IMR-90 (cell line): ENCODE data around the gene CAMK2N1. TPM values are rescaled to one million over a fixed set of nuclear protein-coding genes. Genes with fewer than 3 reads are reported as not detected.
A peak's percentile ranks its signal among the peaks of the same experiment; 100 is the strongest.

Experiments used
- ATAC-seq: fragments of 200-7000 bp; cut with Tn5 transposase; 2 replicates; pipeline ENCODE4 v1.9.1; 2020; ENCODE audit warnings: low read depth, mild to moderate bottlenecking, moderate library complexity
- BruUV-seq: library from RNA; stranded (reverse); fragments of 400-500 nt; replicated peaks from 2 replicates; lab custom pipeline; 2021; lab: Mats Ljungman, UMichigan
- CTCF ChIA-PET: fragments of 300-600 bp; formaldehyde crosslinking; extraction: SDS; loops from one replicate; lab custom pipeline; 2021; ENCODE audit warnings: antibody characterized with exemption; lab: Yijun Ruan, JAX
- POLR2A ChIA-PET: fragments of 300-600 bp; sonication (Branson Sonifier 250); formaldehyde crosslinking; loops from one replicate; lab custom pipeline; 2022; ENCODE audit warnings: antibody characterized with exemption; ENCODE audit not compliant: unreplicated experiment; lab: Charles Lee
- DNase-seq: peaks from one replicate; pipeline ENCODE4 v3.0.0; 2013
- H2AFZ ChIP-seq: replicated peaks from 2 replicates; pipeline ENCODE3; 2013; ENCODE audit warnings: low read length, mild to moderate bottlenecking; ENCODE audit not compliant: poor library complexity
- H2AK5ac ChIP-seq: 2 replicates; pipeline ENCODE4 v1.6.1; 2013; ENCODE audit warnings: low read depth, low read length, inconsistent platforms
- H2AK9ac ChIP-seq: replicated peaks from 2 replicates; pipeline ENCODE3; 2013; ENCODE audit warnings: mild to moderate bottlenecking, low read depth, low read length, moderate library complexity; ENCODE audit not compliant: poor library complexity
- H2BK120ac ChIP-seq: 2 replicates; pipeline ENCODE4 v1.6.1; 2013; ENCODE audit warnings: low read depth, low read length, inconsistent platforms
- H2BK15ac ChIP-seq: 3 replicates; pipeline ENCODE4 v1.6.1; 2013; ENCODE audit warnings: low read depth, low read length, inconsistent platforms
- H2BK20ac ChIP-seq: 2 replicates; pipeline ENCODE4 v1.6.1; 2013; ENCODE audit warnings: low read depth, mild to moderate bottlenecking, inconsistent platforms, low read length, moderate library complexity
- H2BK5ac ChIP-seq: 2 replicates; pipeline ENCODE4 v1.6.1; 2013; ENCODE audit warnings: mild to moderate bottlenecking, low read depth, low read length, inconsistent platforms; ENCODE audit not compliant: poor library complexity, severe bottlenecking
- H3K14ac ChIP-seq: replicated peaks from 2 replicates; pipeline ENCODE4 v1.6.1; 2013; ENCODE audit warnings: low read depth, low read length, inconsistent platforms
- H3K18ac ChIP-seq: 2 replicates; pipeline ENCODE4 v1.6.1; 2013; ENCODE audit warnings: low read depth, low read length, control low read depth
- H3K23ac ChIP-seq: 2 replicates; pipeline ENCODE4 v1.6.1; 2013; ENCODE audit warnings: low read depth, low read length, inconsistent platforms
- H3K27ac ChIP-seq: 2 replicates; pipeline ENCODE4 v1.5.1; 2013; ENCODE audit warnings: mild to moderate bottlenecking, control low read depth, low read length; ENCODE audit not compliant: insufficient read depth
- H3K27me3 ChIP-seq: 2 replicates; pipeline ENCODE4 v1.6.1; 2013; ENCODE audit warnings: low read length; ENCODE audit not compliant: control insufficient read depth, insufficient read depth
- H3K36me3 ChIP-seq: 2 replicates; pipeline ENCODE4 v1.6.1; 2013; ENCODE audit warnings: low read length, mixed read lengths; ENCODE audit not compliant: control insufficient read depth, insufficient read depth
- H3K4ac ChIP-seq: 2 replicates; pipeline ENCODE4 v1.6.1; 2013; ENCODE audit warnings: low read depth, low read length, inconsistent platforms
- H3K4me1 ChIP-seq: 2 replicates; pipeline ENCODE4 v1.6.1; 2013; ENCODE audit warnings: low read length, mixed read lengths; ENCODE audit not compliant: control insufficient read depth, insufficient read depth
- H3K4me2 ChIP-seq: 2 replicates; pipeline ENCODE4 v1.6.1; 2013; ENCODE audit warnings: low read depth, mild to moderate bottlenecking, control low read depth, low read length, moderate library complexity
- H3K4me3 ChIP-seq: 2 replicates; pipeline ENCODE4 v1.5.1; 2013; ENCODE audit warnings: low read depth, mild to moderate bottlenecking, control low read depth, low read length, moderate library complexity; ENCODE audit not compliant: insufficient read depth
- H3K56ac ChIP-seq: 2 replicates; pipeline ENCODE4 v1.6.1; 2013; ENCODE audit warnings: low read length, inconsistent platforms; ENCODE audit not compliant: insufficient read depth; ENCODE audit errors: extremely low read depth
- H3K79me1 ChIP-seq, 2 experiments: 2 replicates each; pipeline ENCODE4 v1.6.1; 2013; ENCODE audit warnings: low read length in 2 of 2, inconsistent platforms in 1 of 2, low read depth in 1 of 2
- H3K9ac ChIP-seq: 2 replicates; pipeline ENCODE4 v1.6.1; 2013; ENCODE audit warnings: low read depth, low read length, control low read depth
- H3K9me1 ChIP-seq: 2 replicates; pipeline ENCODE4 v1.6.1; 2013; ENCODE audit warnings: low read length, inconsistent platforms; ENCODE audit not compliant: insufficient read depth
- H3K9me3 ChIP-seq: 2 replicates; pipeline ENCODE4 v1.6.1; 2013; ENCODE audit warnings: low read length; ENCODE audit not compliant: control insufficient read depth, insufficient read depth
- H4K20me1 ChIP-seq: 2 replicates; pipeline ENCODE4 v1.6.1; 2013; ENCODE audit warnings: low read length, inconsistent platforms; ENCODE audit not compliant: insufficient read depth
- H4K5ac ChIP-seq: 2 replicates; pipeline ENCODE4 v1.6.1; 2013; ENCODE audit warnings: mild to moderate bottlenecking, low read depth, low read length, control low read depth
- H4K8ac ChIP-seq, 2 experiments: 2 replicates each; pipeline ENCODE4 v1.6.1; 2013; ENCODE audit warnings: low read depth in 2 of 2, low read length in 2 of 2, control low read depth in 1 of 2, inconsistent platforms in 1 of 2
- H4K91ac ChIP-seq: 2 replicates; pipeline ENCODE4 v1.6.1; 2013; ENCODE audit warnings: low read depth, low read length, inconsistent platforms; ENCODE audit not compliant: insufficient read depth
- MAZ ChIP-seq: IDR thresholded peaks from 2 replicates; pipeline ENCODE4 v1.6.1; 2012; ENCODE audit warnings: low read depth, mild to moderate bottlenecking, low read length, improper control_type of control experiment, moderate library complexity, borderline replicate concordance
- MXI1 ChIP-seq: IDR thresholded peaks from 2 replicates; pipeline ENCODE4 v1.6.1; 2012; ENCODE audit warnings: low read depth, mild to moderate bottlenecking, low read length, moderate library complexity, borderline replicate concordance
- POLR2A ChIP-seq: IDR thresholded peaks from 2 replicates; pipeline ENCODE4 v1.6.1; 2012; ENCODE audit warnings: mild to moderate bottlenecking, low read depth, low read length
- RAD21 ChIP-seq: IDR thresholded peaks from 2 replicates; pipeline ENCODE4 v1.6.1; 2012; ENCODE audit warnings: low read length, improper control_type of control experiment
- WGBS, 2 experiments: methylation state at CpG; one replicate each; pipeline versions ENCODE4 v1.1.5 to v1.1.7; 2013; ENCODE audit warnings: missing lambda C conversion rate in 2 of 2; ENCODE audit not compliant: insufficient read length in 1 of 2; ENCODE audit errors: extremely low coverage in 2 of 2; 5-methylcytosine and 5-hydroxymethylcytosine counted together
- dilution Hi-C: fragments of 300-500 bp; cut with HindIII; formaldehyde crosslinking; loops from one replicate; pipeline ENCODE4 v1.14.3; 2018; ENCODE audit warnings: low sequenced_read_pairs; ENCODE audit not compliant: unreplicated experiment
- in situ Hi-C: fragments of 300-500 bp; cut with MboI; formaldehyde crosslinking; loops from 3 replicates; pipeline ENCODE4 v1.14.3; 2019; ENCODE audit warnings: low sequenced_read_pairs, inconsistent platforms, mixed read lengths
- intact Hi-C: fragments of 100-400 bp; cut with micrococcal nuclease; formaldehyde crosslinking; loops from 2 replicates; pipeline ENCODE4 v1.10.0; 2022
- polyA plus RNA-seq, 3 experiments: library from polyadenylated mRNA; depleted of rRNA; stranded (reverse); fragments of >200 nt; gene quantifications; 2 replicates each; pipeline ENCODE4 v1.2.3, GENCODE V29; 2012; ENCODE audit warnings: low replicate concordance in 1 of 3
- total RNA-seq: library from RNA; depleted of rRNA; stranded (reverse); fragments of >200 nt; gene quantifications from 2 replicates; pipeline ENCODE4 v1.2.3, GENCODE V29; 2012
- TF ChIP-seq, protein P1 (sequence below): fragments of 150-350 bp; IDR thresholded peaks from 2 replicates; pipeline ENCODE4 v1.6.1; 2017; ENCODE audit warnings: mild to moderate bottlenecking, antibody characterized with exemption, low read length, low read depth
- TF ChIP-seq, protein P2 (sequence below): fragments of 150-350 bp; IDR thresholded peaks from 2 replicates; pipeline ENCODE4 v1.6.1; 2016; ENCODE audit warnings: low read depth, mild to moderate bottlenecking, low read length, moderate library complexity, borderline replicate concordance

The CAMK2N1 gene
- total and polyA plus RNA-seq, 2 of the 4 experiments (the other 2 are of a cell fraction) = 10.2 to 44.4 TPM

DNA sequence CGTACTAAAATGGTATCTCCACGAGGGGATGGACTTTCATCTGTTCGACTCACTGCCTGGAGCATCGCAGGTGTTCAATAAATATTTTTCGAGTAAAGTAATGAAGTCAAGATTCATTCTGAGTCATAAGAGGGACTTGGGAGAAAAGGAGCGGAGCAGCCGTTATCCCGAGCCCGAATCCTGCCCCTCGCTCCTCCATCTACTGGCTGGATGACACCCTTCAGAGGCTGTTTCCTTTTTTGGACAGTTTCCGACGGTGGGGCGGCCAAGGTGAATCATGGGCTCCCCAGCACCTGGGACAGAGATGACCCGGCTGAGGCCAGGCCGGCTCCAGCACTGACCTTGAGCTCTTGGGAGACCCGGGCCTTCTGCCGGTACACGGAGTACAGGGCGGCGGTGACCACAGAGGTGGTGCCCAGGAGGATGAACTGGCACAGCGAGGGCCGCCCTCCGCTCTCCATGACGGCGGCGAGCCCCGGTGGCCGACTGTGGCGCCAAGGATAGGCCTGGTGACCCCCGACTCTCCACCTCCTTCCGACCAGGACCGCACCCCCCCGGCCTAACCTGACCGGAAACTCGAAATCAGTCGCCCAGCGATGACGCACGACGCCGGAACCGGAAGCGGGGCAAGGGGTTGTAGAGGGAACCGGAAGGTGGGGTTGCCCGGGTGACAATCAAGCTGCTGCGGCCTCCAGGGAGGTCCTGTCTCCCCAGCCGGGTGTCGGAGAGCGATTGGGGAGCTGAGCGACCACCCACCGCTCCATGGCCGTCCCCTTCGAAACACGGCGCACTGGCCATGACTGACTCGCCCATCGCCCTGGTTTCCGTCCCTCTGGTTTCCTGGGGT is 21.8 kb upstream of the CAMK2N1 start, which contains the start of gene MUL1:
Gene MUL1 (minus strand): TSS at position 588 of the 847 bp plus-strand sequence. CDS start 127 bp downstream, at position 461.
- H3K79me1 ChIP-seq = peaks cover 28 to 47% of the 10 kb centered on the region in 2 experiments
- H4K91ac ChIP-seq = peak within 1 kb of the TSS; percentile 88
- H2BK15ac ChIP-seq = no peak within 1 kb of the TSS; the same call in 2 of the 3 replicates
- ChIA-PET CTCF (no interaction called here), POLR2A (no interaction called here)
- in situ Hi-C loops = no loop called here
- BruUV-seq = TSS peak; percentile 39
- H3K4me1 ChIP-seq = peaks cover 3% of the 10 kb centered on the region
- H3K27me3 ChIP-seq = peaks cover 6% of the 10 kb centered on the region
- TF ChIP-seq, protein P1, sequence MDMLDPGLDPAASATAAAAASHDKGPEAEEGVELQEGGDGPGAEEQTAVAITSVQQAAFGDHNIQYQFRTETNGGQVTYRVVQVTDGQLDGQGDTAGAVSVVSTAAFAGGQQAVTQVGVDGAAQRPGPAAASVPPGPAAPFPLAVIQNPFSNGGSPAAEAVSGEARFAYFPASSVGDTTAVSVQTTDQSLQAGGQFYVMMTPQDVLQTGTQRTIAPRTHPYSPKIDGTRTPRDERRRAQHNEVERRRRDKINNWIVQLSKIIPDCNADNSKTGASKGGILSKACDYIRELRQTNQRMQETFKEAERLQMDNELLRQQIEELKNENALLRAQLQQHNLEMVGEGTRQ = no peak
- TF ChIP-seq POLR2A (peak; percentile 72), MAZ (peak; percentile 70; the same call in 1 of the 2 replicates), RAD21 (no peak), MXI1 (peak; percentile 48; the same call in 1 of the 2 replicates)
- TF ChIP-seq, protein P2, sequence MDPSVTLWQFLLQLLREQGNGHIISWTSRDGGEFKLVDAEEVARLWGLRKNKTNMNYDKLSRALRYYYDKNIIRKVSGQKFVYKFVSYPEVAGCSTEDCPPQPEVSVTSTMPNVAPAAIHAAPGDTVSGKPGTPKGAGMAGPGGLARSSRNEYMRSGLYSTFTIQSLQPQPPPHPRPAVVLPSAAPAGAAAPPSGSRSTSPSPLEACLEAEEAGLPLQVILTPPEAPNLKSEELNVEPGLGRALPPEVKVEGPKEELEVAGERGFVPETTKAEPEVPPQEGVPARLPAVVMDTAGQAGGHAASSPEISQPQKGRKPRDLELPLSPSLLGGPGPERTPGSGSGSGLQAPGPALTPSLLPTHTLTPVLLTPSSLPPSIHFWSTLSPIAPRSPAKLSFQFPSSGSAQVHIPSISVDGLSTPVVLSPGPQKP = 0 out of 2 replicates have a peak, but pooled peaks have one; percentile 47
- peak within 1 kb of the TSS; percentile 37 for H3K18ac ChIP-seq
- peak within 1 kb of the TSS; percentile 91 for H3K27ac ChIP-seq
- no peaks in the 10 kb centered on the region for H3K9me3 ChIP-seq
- H4K5ac ChIP-seq = peak within 1 kb of the TSS; percentile 95
- 0% methylated on average over 6 of the region's 58 CpGs; no CpG with 5 or more reads in 1 of the 2 experiments for WGBS, 2 experiments
- H3K9me1 ChIP-seq = no peaks in the 10 kb centered on the region
- H3K4ac ChIP-seq = peak within 1 kb of the TSS; percentile 84
- H3K9ac ChIP-seq = peak within 1 kb of the TSS; percentile 86
- H3K23ac ChIP-seq = peak within 1 kb of the TSS; percentile 52; the same call in 1 of the 2 replicates
- H3K4me3 ChIP-seq = peak within 1 kb of the TSS; percentile 88
- H3K4me2 ChIP-seq = peak within 1 kb of the TSS; percentile 99
- peak within 1 kb of the TSS; percentile 94 for H2AK9ac ChIP-seq
- peak within 1 kb of the TSS; percentile 5; the same call in 1 of the 2 replicates for H2BK120ac ChIP-seq
- DNase-seq (peak; percentile 92), ATAC-seq (peak; percentile 95)
- H3K14ac ChIP-seq = peak within 1 kb of the TSS; percentile 91
- H3K36me3 ChIP-seq = peaks cover 4% of the 10 kb centered on the region; the same call in 1 of the 2 replicates
- H2BK20ac ChIP-seq = no peak within 1 kb of the TSS
- H4K8ac ChIP-seq = peak within 1 kb of the TSS; percentile 99 to 100
- peak within 1 kb of the TSS; percentile 97 for H2AFZ ChIP-seq
- intact Hi-C loops = no loop called here
- H3K56ac ChIP-seq = peak within 1 kb of the TSS; percentile 66; the same call in 1 of the 2 replicates
- peak within 1 kb of the TSS; percentile 76 for H2AK5ac ChIP-seq
- peak within 1 kb of the TSS; percentile 78 for H2BK5ac ChIP-seq
- no peaks in the 10 kb centered on the region; the same call in 1 of the 2 replicates for H4K20me1 ChIP-seq
- dilution Hi-C loops = no loop called here
